H1 (cell line): Measurements from ENCODE around the gene PRSS3. TPM values are rescaled to one million over a fixed set of nuclear protein-coding genes. Genes with fewer than 3 reads are reported as not detected.

Experiments used
- CTCF ChIA-PET: fragments of 300-600 bp; sonication (Branson Sonifier 250); formaldehyde crosslinking; loops from one replicate; lab custom pipeline; 2021; ENCODE audit not compliant: partially characterized antibody; lab: Charles Lee
- POLR2A ChIA-PET: fragments of 300-600 bp; sonication (Branson Sonifier 250); formaldehyde crosslinking; loops from one replicate; lab custom pipeline; 2021; ENCODE audit warnings: inconsistent platforms; ENCODE audit not compliant: partially characterized antibody; lab: Charles Lee
- DNase-seq, 2 experiments: peaks; one replicate each; pipeline versions ENCODE4 v3.0.0 to v3.0.0-alpha.2; 2010 to 2022; ENCODE audit warnings: low spot score in 2 of 2, low read depth in 1 of 2, mixed read lengths in 1 of 2
- FAIRE-seq: peaks from 2 replicates; lab custom pipeline; 2011; peaks lifted over from hg19 to GRCh38; lab: Jason Lieb, UNC
- H2AFZ ChIP-seq: 2 replicates; pipeline ENCODE4 v1.8.1; 2012; ENCODE audit warnings: low read length, inconsistent platforms
- H2AK5ac ChIP-seq: 2 replicates; pipeline ENCODE4 v1.6.1; 2013; ENCODE audit warnings: low read depth, low read length
- H2BK120ac ChIP-seq: replicated peaks from 2 replicates; pipeline ENCODE3; 2013; ENCODE audit warnings: low read depth, low read length, inconsistent platforms
- H2BK12ac ChIP-seq: 2 replicates; pipeline ENCODE4 v1.6.1; 2013; ENCODE audit warnings: low read depth, low read length
- H2BK15ac ChIP-seq: 2 replicates; pipeline ENCODE4 v1.6.1; 2013; ENCODE audit warnings: low read length
- H2BK20ac ChIP-seq: 2 replicates; pipeline ENCODE4 v1.6.1; 2013; ENCODE audit warnings: low read length
- H2BK5ac ChIP-seq: 2 replicates; pipeline ENCODE4 v1.6.1; 2013; ENCODE audit warnings: low read depth, low read length
- H3K14ac ChIP-seq: 2 replicates; pipeline ENCODE4 v1.6.1; 2013; ENCODE audit warnings: inconsistent platforms; ENCODE audit not compliant: insufficient read length
- H3K18ac ChIP-seq: 2 replicates; pipeline ENCODE4 v1.6.1; 2013; ENCODE audit warnings: low read length; ENCODE audit errors: extremely low read depth
- H3K23ac ChIP-seq: 2 replicates; pipeline ENCODE4 v1.6.1; 2013; ENCODE audit warnings: inconsistent platforms; ENCODE audit not compliant: insufficient read length
- H3K23me2 ChIP-seq: 2 replicates; pipeline ENCODE4 v1.6.1; 2013; ENCODE audit warnings: low read depth, low read length
- H3K27ac ChIP-seq: 2 replicates; pipeline ENCODE4 v1.6.1; 2011; ENCODE audit warnings: low read depth, low read length, inconsistent platforms
- H3K27me3 ChIP-seq, 4 experiments: replicated peaks in 1 of 4; 1 replicate in 1 of 4; 2 replicates in 3 of 4; pipeline versions ENCODE4 v1.6.1 to v1.8.1; 2011 to 2013; ENCODE audit warnings: low read length in 3 of 4, mild to moderate bottlenecking in 3 of 4, inconsistent platforms in 2 of 4, mixed read lengths in 2 of 4, moderate library complexity in 1 of 4; ENCODE audit not compliant: control insufficient read depth in 3 of 4, insufficient read depth in 3 of 4; ENCODE audit errors: extremely low read depth in 1 of 4
- H3K36me3 ChIP-seq, 4 experiments: 2 replicates each; pipeline versions ENCODE4 v1.6.1 to v1.8.1; 2011 to 2013; ENCODE audit warnings: mild to moderate bottlenecking in 4 of 4, low read length in 3 of 4, moderate library complexity in 2 of 4, control low read depth in 1 of 4, inconsistent platforms in 1 of 4; ENCODE audit not compliant: insufficient read depth in 4 of 4, control insufficient read depth in 2 of 4
- H3K4ac ChIP-seq: replicated peaks from 2 replicates; pipeline ENCODE3; 2013; ENCODE audit warnings: low read length, low read depth, mixed read lengths, inconsistent platforms; ENCODE audit not compliant: insufficient read length
- H3K4me1 ChIP-seq, 4 experiments: replicated peaks in 1 of 4; 1 replicate in 1 of 4; 2 replicates in 3 of 4; pipeline versions ENCODE4 v1.6.1 to v1.8.1; 2011 to 2013; ENCODE audit warnings: low read length in 3 of 4, inconsistent platforms in 2 of 4, mixed read lengths in 1 of 4; ENCODE audit not compliant: insufficient read depth in 4 of 4, control insufficient read depth in 3 of 4
- H3K4me2 ChIP-seq, 2 experiments: 2 replicates each; pipeline versions ENCODE4 v1.6.1 to v1.8.1; 2011 to 2013; ENCODE audit warnings: low read depth in 2 of 2, low read length in 2 of 2, control low read depth in 1 of 2, inconsistent platforms in 1 of 2, mild to moderate bottlenecking in 1 of 2; ENCODE audit not compliant: insufficient read depth in 1 of 2
- H3K4me3 ChIP-seq, 4 experiments: fragments of 200-600, 300-600 bp in 1 of 4; sonication (generic), shearing (Covaris generic), sonication (Bioruptor Twin) in 1 of 4; 2 replicates each; pipeline versions ENCODE4 v1.5.1 to v1.8.1; 2011 to 2016; ENCODE audit warnings: low read length in 4 of 4, low read depth in 3 of 4, control low read depth in 2 of 4, inconsistent platforms in 2 of 4, mild to moderate bottlenecking in 2 of 4, mixed read lengths in 1 of 4, moderate library complexity in 1 of 4; ENCODE audit not compliant: insufficient read depth in 2 of 4; ENCODE audit errors: extremely low read depth in 1 of 4
- H3K56ac ChIP-seq: replicated peaks from 2 replicates; pipeline ENCODE3; 2013; ENCODE audit warnings: low read depth, mild to moderate bottlenecking, mixed read lengths, low read length, inconsistent platforms; ENCODE audit not compliant: insufficient read length
- H3K79me1 ChIP-seq: 2 replicates; pipeline ENCODE4 v1.6.1; 2013; ENCODE audit warnings: low read depth, low read length, control low read depth
- H3K79me2 ChIP-seq, 2 experiments: 2 replicates each; pipeline versions ENCODE4 v1.6.1 to v1.8.1; 2012 to 2013; ENCODE audit warnings: low read length in 2 of 2, mild to moderate bottlenecking in 2 of 2, inconsistent platforms in 1 of 2; ENCODE audit not compliant: insufficient read depth in 2 of 2, control insufficient read depth in 1 of 2
- H3K9ac ChIP-seq, 4 experiments: replicated peaks in 1 of 4; 1 replicate in 1 of 4; 2 replicates in 3 of 4; pipeline versions ENCODE4 v1.6.1 to v1.8.1; 2011 to 2013; ENCODE audit warnings: low read depth in 3 of 4, low read length in 3 of 4, control low read depth in 2 of 4, mild to moderate bottlenecking in 2 of 4, moderate library complexity in 2 of 4, inconsistent platforms in 1 of 4; ENCODE audit errors: extremely low read depth in 1 of 4
- H3K9me3 ChIP-seq, 2 experiments: 2 replicates each; pipeline versions ENCODE4 v1.6.1 to v1.8.1; 2012 to 2013; ENCODE audit warnings: mild to moderate bottlenecking in 2 of 2, moderate library complexity in 2 of 2, control low read depth in 1 of 2, inconsistent platforms in 1 of 2, low read depth in 1 of 2, low read length in 1 of 2, mixed read lengths in 1 of 2; ENCODE audit not compliant: insufficient read depth in 2 of 2
- H4K20me1 ChIP-seq, 2 experiments: replicated peaks in 1 of 2; 2 replicates each; pipeline versions ENCODE3 to v1.8.1; 2011 to 2013; ENCODE audit warnings: inconsistent platforms in 2 of 2, low read length in 2 of 2, mild to moderate bottlenecking in 1 of 2; ENCODE audit not compliant: insufficient read depth in 2 of 2, control insufficient read depth in 1 of 2
- H4K5ac ChIP-seq: 2 replicates; pipeline ENCODE4 v1.6.1; 2013; ENCODE audit warnings: low read length, low read depth, mixed read lengths, inconsistent platforms; ENCODE audit not compliant: insufficient read length
- H4K8ac ChIP-seq: 2 replicates; pipeline ENCODE4 v1.8.0; 2013; ENCODE audit warnings: mild to moderate bottlenecking, moderate library complexity, low read length, inconsistent platforms; ENCODE audit not compliant: insufficient read depth; ENCODE audit errors: extremely low read depth
- H4K91ac ChIP-seq: replicated peaks from 2 replicates; pipeline ENCODE3; 2013; ENCODE audit warnings: low read length, mixed read lengths, inconsistent platforms; ENCODE audit not compliant: insufficient read length
- CTBP2 ChIP-seq: IDR thresholded peaks from 2 replicates; pipeline ENCODE4 v1.7.0; 2011; ENCODE audit warnings: borderline replicate concordance, mild to moderate bottlenecking, moderate library complexity, mixed read lengths, low read length; ENCODE audit not compliant: insufficient read depth, insufficient read length
- HDAC2 ChIP-seq, 2 experiments: fragments of 300-600 bp in 1 of 2; sonication (generic) in 1 of 2; IDR thresholded peaks; 2 replicates each; pipeline ENCODE4 v1.6.1; 2011 to 2012; ENCODE audit warnings: low read depth in 2 of 2, low read length in 2 of 2, mild to moderate bottlenecking in 2 of 2, moderate library complexity in 2 of 2, borderline replicate concordance in 1 of 2, inconsistent platforms in 1 of 2
- POLR2A ChIP-seq, 2 experiments: IDR thresholded peaks; 1 replicate in 1 of 2; 2 replicates in 1 of 2; pipeline ENCODE4 v1.6.1; 2011; ENCODE audit warnings: low read depth in 2 of 2, low read length in 2 of 2, mild to moderate bottlenecking in 2 of 2; ENCODE audit errors: control extremely low read depth in 1 of 2
- RNF2 ChIP-seq: fragments of 200-900, 300-1000 bp; sonication (generic); IDR thresholded peaks from 2 replicates; pipeline ENCODE4 v1.7.1; 2016; ENCODE audit warnings: borderline replicate concordance, low read depth, mild to moderate bottlenecking, antibody characterized with exemption, low read length; ENCODE audit not compliant: poor library complexity, severe bottlenecking; ENCODE audit errors: missing control alignments
- SIN3A ChIP-seq, 2 experiments: IDR thresholded peaks in 1 of 2; conservative IDR thresholded peaks in 1 of 2; 2 replicates each; pipeline ENCODE4 v1.6.1; 2011 to 2012; ENCODE audit warnings: low read length in 2 of 2, improper control_type of control experiment in 1 of 2, low read depth in 1 of 2, mild to moderate bottlenecking in 1 of 2
- WGBS, 2 experiments: shearing (Covaris generic) in 1 of 2; methylation state at CpG; one replicate each; pipeline versions ENCODE4 v1.1.6 to v1.1.7; 2013 to 2015; ENCODE audit warnings: low lambda C conversion rate in 2 of 2, mixed read lengths in 2 of 2, inconsistent platforms in 1 of 2, low coverage in 1 of 2, missing lambda C conversion rate in 1 of 2; ENCODE audit not compliant: insufficient replicate concordance in 2 of 2, insufficient coverage in 1 of 2, insufficient read length in 1 of 2; ENCODE audit errors: extremely low coverage in 1 of 2, missing lambda C conversion rate in 1 of 2; 5-methylcytosine and 5-hydroxymethylcytosine counted together
- polyA plus RNA-seq, 7 experiments: library from polyadenylated mRNA; depleted of rRNA in 3 of 7; stranded (reverse) in 5 of 7; unstranded in 2 of 7; fragments of >200 nt in 5 of 7; fragments of 200-250 nt in 2 of 7; gene quantifications; 1 replicate in 5 of 7; 2 replicates in 1 of 7; 4 replicates in 1 of 7; pipeline versions ENCODE4 v1.2.1 to v1.2.3, GENCODE V29; 2011 to 2013; ENCODE audit warnings: missing spikeins in 2 of 7, mixed read lengths in 2 of 7
- total RNA-seq: library from RNA; stranded (reverse); fragmentation: NEBNext Ultra II Directional; extraction: Animal tissue kit (Norgen Biotek cat#: 25700); gene quantifications from 2 replicates; pipeline ENCODE4 v1.2.1, GENCODE V29; 2021

PRSS3 gene
- total and polyA plus RNA-seq, 2 of the 8 experiments (the other 6 are each of a cell fraction or from before 2014, with no cell fraction given): 0.12 TPM; not detected in 1

GRCh38 chr9:33818167-33818846, 22.9 kb downstream of the PRSS3 start:
- Histone ChIP-seq H3K27ac (no peak overlapping the region), H3K14ac (no peak overlapping the region)
- CTCF ChIA-PET: interaction anchor here (0.7 to 1.0 kb wide), 2 partner anchors 10 to 11 kb away, joined by 3 to 4 read pairs; no protein-coding TSS in a partner anchor

More at GRCh38 chr9:33818167-33818846, 22.9 kb downstream of the PRSS3 start:
- no peaks in the 10 kb centered on the region for H3K27me3 ChIP-seq
- DNase-seq (peak in 1 of 2 experiments; percentile 54), FAIRE-seq (no peak)
- no peaks in the 10 kb centered on the region for H3K9me3 ChIP-seq
- H3K18ac ChIP-seq: peak overlapping the region; percentile 96; the same call in 1 of the 2 replicates
- H3K4me3 ChIP-seq: peak overlapping the region; percentile 85 to 97 (median 92)
- H3K79me2 ChIP-seq: peaks cover 21 to 50% of the 10 kb centered on the region in 2 experiments
- H4K5ac ChIP-seq: peak overlapping the region; percentile 63
- 0 out of 2 replicates have a peak, but pooled peaks cover 2% of the 10 kb centered on the region for H3K79me1 ChIP-seq
- H2BK5ac ChIP-seq: 0 out of 2 replicates have a peak overlapping the region, but pooled peaks have one; percentile 94
- no peak overlapping the region for H2BK15ac ChIP-seq
- no peak overlapping the region for H2BK120ac ChIP-seq
- H4K8ac ChIP-seq: peak overlapping the region; percentile 90; the same call in 1 of the 2 replicates
- 6% methylated on average over 7 of the region's 18 CpGs; no CpG with 5 or more reads in 1 of the 2 experiments for WGBS, 2 experiments
- H3K9ac ChIP-seq: peak overlapping the region; percentile 64 to 93 (median 84)
- peaks cover 0 to 8% (median 5%) of the 10 kb centered on the region in 4 experiments; a peak in 6 of 7 replicates for H3K4me1 ChIP-seq
- POLR2A ChIA-PET: interaction anchor here (0.6 to 1.6 kb wide), 8 partner anchors 19 to 339 kb away, joined by 3 to 6 read pairs (median 3); no protein-coding TSS in a partner anchor
- H3K23ac ChIP-seq: no peak overlapping the region
- no peak overlapping the region for H2AK5ac ChIP-seq
- H2AFZ ChIP-seq: no peak overlapping the region
- TF ChIP-seq SIN3A (conservative IDR thresholded peaks at IDR 0.05 in 1 of 2, IDR thresholded peaks at IDR 0.05 in 1 of 2; ENCODE audit: low read depth in 1 of 2, low read length in 2 of 2): peak; percentile 37 to 71; a peak in 1 of 4 replicates
- no peak for TF ChIP-seq CTBP2
- no peak for TF ChIP-seq RNF2
- 0 out of 4 replicates have a peak, but pooled peaks of 1 of the 2 experiments have one; percentile 11 for TF ChIP-seq HDAC2 (IDR thresholded peaks at IDR 0.05; ENCODE audit: borderline replicate concordance in 1 of 2, low read depth in 2 of 2, low read length in 2 of 2)
- TF ChIP-seq POLR2A (IDR thresholded peaks at IDR 0.05; ENCODE audit: control extremely low read depth in 1 of 2, low read depth in 2 of 2, low read length in 2 of 2): peak in 1 of 2 experiments; percentile 15; a peak in 1 of 3 replicates
- peak overlapping the region; percentile 86 to 89 for H3K4me2 ChIP-seq
- no peak overlapping the region for H2BK20ac ChIP-seq
- no peaks in the 10 kb centered on the region for H3K36me3 ChIP-seq
- peak overlapping the region; percentile 74 for H3K56ac ChIP-seq
- H2BK12ac ChIP-seq: no peak overlapping the region; the same call in 1 of the 2 replicates
- no peak overlapping the region for H4K91ac ChIP-seq
- H4K20me1 ChIP-seq: no peaks in the 10 kb centered on the region
- H3K4ac ChIP-seq: no peak overlapping the region
- peaks cover 11% of the 10 kb centered on the region for H3K23me2 ChIP-seq
